ENCODE measurements around the gene SNX25.
A peak's percentile ranks its signal among the peaks of the same experiment; 100 is the strongest.

SNX25 gene

GRCh38 chr4:185381288-185382196 is 172.1 kb downstream of the SNX25 start:
- DNase-seq (ENCODE audit: low spot score), result no peak
- H3K27ac ChIP-seq (ENCODE audit: poor library complexity, severe bottlenecking), result peak overlapping the region; percentile 20

GRCh38 chr4:185382754-185383153 is 173.4 kb downstream of the SNX25 start:
- no peak for ATAC-seq (ENCODE audit: low read depth)
- Histone ChIP-seq H3K4me3 (ENCODE audit: severe bottlenecking) (no peak overlapping the region), H3K9me3 (ENCODE audit: severe bottlenecking) (no peaks in the 10 kb centered on the region), H3K27ac (ENCODE audit: poor library complexity, severe bottlenecking) (no peak overlapping the region), H3K36me3 (ENCODE audit: low read depth) (no peaks in the 10 kb centered on the region), H3K27me3 (ENCODE audit: insufficient read depth, poor library complexity, severe bottlenecking) (no peaks in the 10 kb centered on the region), H3K4me1 (ENCODE audit: insufficient read depth, poor library complexity, severe bottlenecking) (peaks cover 29% of the 10 kb centered on the region)
- TF ChIP-seq, protein P1, sequence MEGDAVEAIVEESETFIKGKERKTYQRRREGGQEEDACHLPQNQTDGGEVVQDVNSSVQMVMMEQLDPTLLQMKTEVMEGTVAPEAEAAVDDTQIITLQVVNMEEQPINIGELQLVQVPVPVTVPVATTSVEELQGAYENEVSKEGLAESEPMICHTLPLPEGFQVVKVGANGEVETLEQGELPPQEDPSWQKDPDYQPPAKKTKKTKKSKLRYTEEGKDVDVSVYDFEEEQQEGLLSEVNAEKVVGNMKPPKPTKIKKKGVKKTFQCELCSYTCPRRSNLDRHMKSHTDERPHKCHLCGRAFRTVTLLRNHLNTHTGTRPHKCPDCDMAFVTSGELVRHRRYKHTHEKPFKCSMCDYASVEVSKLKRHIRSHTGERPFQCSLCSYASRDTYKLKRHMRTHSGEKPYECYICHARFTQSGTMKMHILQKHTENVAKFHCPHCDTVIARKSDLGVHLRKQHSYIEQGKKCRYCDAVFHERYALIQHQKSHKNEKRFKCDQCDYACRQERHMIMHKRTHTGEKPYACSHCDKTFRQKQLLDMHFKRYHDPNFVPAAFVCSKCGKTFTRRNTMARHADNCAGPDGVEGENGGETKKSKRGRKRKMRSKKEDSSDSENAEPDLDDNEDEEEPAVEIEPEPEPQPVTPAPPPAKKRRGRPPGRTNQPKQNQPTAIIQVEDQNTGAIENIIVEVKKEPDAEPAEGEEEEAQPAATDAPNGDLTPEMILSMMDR (IDR thresholded peaks at IDR 0.05; ENCODE audit: poor library complexity, severe bottlenecking), result no peak
- no peak for DNase-seq (ENCODE audit: low spot score)

More at GRCh38 chr4:185381288-185382196, 172.1 kb downstream of the SNX25 start:
- H3K27me3 ChIP-seq (ENCODE audit: insufficient read depth, poor library complexity, severe bottlenecking), result no peaks in the 10 kb centered on the region
- no peaks in the 10 kb centered on the region for H3K36me3 ChIP-seq (ENCODE audit: low read depth)
- no peak overlapping the region for H3K4me3 ChIP-seq (ENCODE audit: severe bottlenecking)
- H3K4me1 ChIP-seq (ENCODE audit: insufficient read depth, poor library complexity, severe bottlenecking), result peaks cover 29% of the 10 kb centered on the region
- peak; percentile 58; the same call in 1 of the 3 replicates for ATAC-seq (ENCODE audit: low read depth)
- H3K9me3 ChIP-seq (ENCODE audit: severe bottlenecking), result no peaks in the 10 kb centered on the region
- TF ChIP-seq, protein P1 (IDR thresholded peaks at IDR 0.05; ENCODE audit: poor library complexity, severe bottlenecking), result no peak

DNA sequence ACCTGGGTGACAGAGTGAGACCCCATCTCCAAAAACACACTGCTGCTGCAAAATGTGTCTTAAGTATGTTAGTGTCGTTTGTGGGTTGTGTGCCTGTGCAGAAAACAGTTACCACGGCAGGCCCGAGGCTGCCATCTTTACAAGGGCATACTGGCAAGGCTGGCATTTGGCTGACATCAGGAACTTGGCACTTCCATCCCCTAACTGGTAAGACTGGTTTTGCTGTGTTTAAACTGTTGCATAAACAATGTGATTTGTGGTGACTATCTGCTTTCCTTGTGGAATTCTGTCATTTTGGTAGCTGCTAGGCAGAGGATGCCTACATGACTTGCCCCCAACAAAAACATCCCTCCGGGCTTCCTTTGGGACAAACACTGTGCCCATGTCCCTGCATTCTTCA is 174.1 kb downstream of the SNX25 start:
- H3K36me3 ChIP-seq (ENCODE audit: low read depth), result no peaks in the 10 kb centered on the region
- ATAC-seq (ENCODE audit: low read depth) (0 out of 3 replicates have a peak, but pooled peaks have one; percentile 51), DNase-seq (ENCODE audit: low spot score) (no peak)
- TF ChIP-seq, protein P1 (IDR thresholded peaks at IDR 0.05; ENCODE audit: poor library complexity, severe bottlenecking), result no peak
- peaks cover 29% of the 10 kb centered on the region for H3K4me1 ChIP-seq (ENCODE audit: insufficient read depth, poor library complexity, severe bottlenecking)
- H3K27ac ChIP-seq (ENCODE audit: poor library complexity, severe bottlenecking), result no peak overlapping the region
- H3K9me3 ChIP-seq (ENCODE audit: severe bottlenecking), result no peaks in the 10 kb centered on the region
- no peak overlapping the region for H3K4me3 ChIP-seq (ENCODE audit: severe bottlenecking)
- no peaks in the 10 kb centered on the region for H3K27me3 ChIP-seq (ENCODE audit: insufficient read depth, poor library complexity, severe bottlenecking)

DNA sequence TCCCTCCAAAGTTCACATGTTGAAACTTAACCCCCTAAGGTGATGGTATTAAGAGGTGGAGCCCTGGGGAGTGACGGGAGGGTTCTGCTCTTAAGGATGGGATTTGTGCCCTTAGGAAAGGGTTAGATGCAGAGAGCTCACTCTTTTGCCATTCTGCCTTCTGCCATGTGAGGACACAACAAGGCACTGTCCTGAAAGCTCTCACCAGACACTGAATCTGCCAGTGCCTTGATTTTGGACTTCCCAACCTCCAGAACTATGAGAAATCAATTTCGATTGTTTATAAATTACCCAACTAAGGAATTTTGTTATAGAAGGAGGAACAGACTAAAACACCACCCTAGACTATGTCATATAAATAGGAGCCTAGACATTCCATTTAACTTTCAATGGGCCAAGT is 174.7 kb downstream of the SNX25 start:
- H3K4me3 ChIP-seq (ENCODE audit: severe bottlenecking), result no peak overlapping the region
- H3K36me3 ChIP-seq (ENCODE audit: low read depth), result no peaks in the 10 kb centered on the region
- TF ChIP-seq, protein P1 (IDR thresholded peaks at IDR 0.05; ENCODE audit: poor library complexity, severe bottlenecking), result no peak
- no peak for ATAC-seq (ENCODE audit: low read depth)
- H3K27ac ChIP-seq (ENCODE audit: poor library complexity, severe bottlenecking), result no peak overlapping the region
- peaks cover 29% of the 10 kb centered on the region for H3K4me1 ChIP-seq (ENCODE audit: insufficient read depth, poor library complexity, severe bottlenecking)
- H3K9me3 ChIP-seq (ENCODE audit: severe bottlenecking), result no peaks in the 10 kb centered on the region
- no peak for DNase-seq (ENCODE audit: low spot score)
- H3K27me3 ChIP-seq (ENCODE audit: insufficient read depth, poor library complexity, severe bottlenecking), result no peaks in the 10 kb centered on the region

DNA sequence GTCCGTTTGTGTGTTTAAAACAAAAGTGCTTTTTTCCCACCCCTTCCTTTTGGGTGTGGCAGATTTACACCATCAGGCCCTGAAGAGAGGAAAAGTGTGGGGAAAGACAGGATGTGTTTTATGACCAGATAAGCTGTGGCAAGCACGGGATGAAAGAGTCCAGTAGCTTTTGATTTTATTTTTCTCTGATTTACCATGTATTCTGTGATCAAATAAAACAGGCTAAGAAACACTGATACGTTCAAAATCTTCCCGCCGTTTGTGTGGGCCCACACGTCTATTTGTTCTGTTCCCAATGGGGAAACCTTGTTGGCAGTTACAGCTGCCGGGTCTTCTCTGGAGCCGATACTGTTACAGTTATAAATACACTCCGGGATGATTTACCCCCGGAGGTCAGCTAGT is 175.5 kb downstream of the SNX25 start:
- Histone ChIP-seq H3K4me3 (ENCODE audit: severe bottlenecking) (no peak overlapping the region), H3K27ac (ENCODE audit: poor library complexity, severe bottlenecking) (peak overlapping the region; percentile 27), H3K27me3 (ENCODE audit: insufficient read depth, poor library complexity, severe bottlenecking) (no peaks in the 10 kb centered on the region), H3K36me3 (ENCODE audit: low read depth) (no peaks in the 10 kb centered on the region), H3K4me1 (ENCODE audit: insufficient read depth, poor library complexity, severe bottlenecking) (peaks cover 29% of the 10 kb centered on the region), H3K9me3 (ENCODE audit: severe bottlenecking) (no peaks in the 10 kb centered on the region)
- TF ChIP-seq, protein P1 (IDR thresholded peaks at IDR 0.05; ENCODE audit: poor library complexity, severe bottlenecking), result no peak
- ATAC-seq (ENCODE audit: low read depth) (peak; percentile 49; the same call in 2 of the 3 replicates), DNase-seq (ENCODE audit: low spot score) (no peak)
